Hepatic stellate cell (primary cell): ENCODE results near the gene PPM1H.
"Not testable (repeated sequence)": the region's sequence is repeated elsewhere in the genome, so short reads cannot be mapped to it uniquely, and the experiment has no call there.

ENCODE experiments used
- DNase-seq: peaks from one replicate; pipeline ENCODE4 v3.0.0; 2011; ENCODE audit warnings: low spot score

The PPM1H gene

GRCh38 chr12:62934799-62935674, at the start of gene PPM1H:
PPM1H (minus strand) TSS chr12:62935150; CDS start chr12:62934736, 414 bp downstream.
- DNase-seq, result peak; percentile 67

GRCh38 chr12:62983594-62983993, 48.6 kb upstream of the PPM1H start:
- DNase-seq, result no peak

GRCh38 chr12:62978768-62979167, 43.8 kb upstream of the PPM1H start:
- DNase-seq, result no peak

GRCh38 chr12:62977883-62978282, 42.9 kb upstream of the PPM1H start:
- DNase-seq, result no peak

GRCh38 chr12:62977418-62977817, 42.5 kb upstream of the PPM1H start:
- no peak for DNase-seq

- DNase-seq, result no peak
These were observed 41.2 kb upstream of the PPM1H start for GRCh38 chr12:62976110-62976662.

- DNase-seq, result no peak
These were observed 37.0 kb upstream of the PPM1H start for GRCh38 chr12:62971769-62972525.

- no peak for DNase-seq
These were observed 34.7 kb upstream of the PPM1H start for GRCh38 chr12:62969695-62970094.

GRCh38 chr12:62967701-62968100, 32.8 kb upstream of the PPM1H start:
- DNase-seq, result no peak

- DNase-seq, result no peak
These were observed 32.1 kb upstream of the PPM1H start for GRCh38 chr12:62966990-62967506.

- DNase-seq, result not testable (repeated sequence)
These were observed 31.6 kb upstream of the PPM1H start for GRCh38 chr12:62966446-62966989.

- DNase-seq, result not testable (repeated sequence)
These were observed 30.8 kb upstream of the PPM1H start for GRCh38 chr12:62965700-62966099.

- DNase-seq, result not testable (repeated sequence)
These were observed 30.3 kb upstream of the PPM1H start for GRCh38 chr12:62965242-62965641.

- no peak for DNase-seq
These were observed 28.6 kb upstream of the PPM1H start for GRCh38 chr12:62963486-62964041.

- DNase-seq, result no peak
These were observed 25.4 kb upstream of the PPM1H start for GRCh38 chr12:62960324-62960723.

- no peak for DNase-seq
These were observed 24.8 kb upstream of the PPM1H start for GRCh38 chr12:62959745-62960144.

- DNase-seq, result no peak
These were observed 22.4 kb upstream of the PPM1H start for GRCh38 chr12:62957233-62957953.

GRCh38 chr12:62955678-62956077, 20.7 kb upstream of the PPM1H start:
- no peak for DNase-seq

GRCh38 chr12:62950317-62950716, 15.4 kb upstream of the PPM1H start:
- DNase-seq, result no peak

- DNase-seq, result no peak
These were observed 13.2 kb upstream of the PPM1H start for GRCh38 chr12:62948123-62948522.

- DNase-seq, result no peak
These were observed 12.4 kb upstream of the PPM1H start for GRCh38 chr12:62947364-62947763.
